Mesendoderm (in vitro differentiated cells): ENCODE results near the gene PCSK2.

Experiments used
- DNase-seq: peaks from one replicate; pipeline ENCODE4 v3.0.0; 2013
- H2AK5ac ChIP-seq: 2 replicates; pipeline ENCODE4 v1.6.1; 2013; ENCODE audit warnings: low read length, inconsistent platforms
- H2BK120ac ChIP-seq: 2 replicates; pipeline ENCODE4 v1.6.1; 2013; ENCODE audit warnings: low read depth, mild to moderate bottlenecking, low read length, moderate library complexity, mixed read lengths
- H2BK15ac ChIP-seq: replicated peaks from 2 replicates; pipeline ENCODE4 v1.6.1; 2013; ENCODE audit warnings: low read depth, mild to moderate bottlenecking, moderate library complexity
- H2BK5ac ChIP-seq: 2 replicates; pipeline ENCODE4 v1.6.1; 2013; ENCODE audit warnings: low read length, inconsistent platforms
- H3K18ac ChIP-seq: 2 replicates; pipeline ENCODE4 v1.6.1; 2013; ENCODE audit warnings: mild to moderate bottlenecking, low read length, mixed read lengths
- H3K23ac ChIP-seq: one replicate; pipeline ENCODE4 v1.6.1; 2013; ENCODE audit warnings: low read length
- H3K27ac ChIP-seq: 2 replicates; pipeline ENCODE4 v1.5.1; 2013; ENCODE audit warnings: low read depth, mild to moderate bottlenecking, inconsistent platforms, low read length, moderate library complexity
- H3K27me3 ChIP-seq: 2 replicates; pipeline ENCODE4 v1.6.1; 2013; ENCODE audit warnings: low read length, control low read depth, mild to moderate bottlenecking, inconsistent platforms; ENCODE audit not compliant: insufficient read depth, poor library complexity
- H3K36me3 ChIP-seq: 2 replicates; pipeline ENCODE4 v1.6.1; 2013; ENCODE audit warnings: low read length, inconsistent platforms; ENCODE audit not compliant: control insufficient read depth, insufficient read depth
- H3K4ac ChIP-seq: one replicate; pipeline ENCODE4 v1.6.1; 2013; ENCODE audit warnings: low read depth, mild to moderate bottlenecking, low read length, moderate library complexity
- H3K4me1 ChIP-seq: 2 replicates; pipeline ENCODE4 v1.6.1; 2013; ENCODE audit warnings: low read depth, low read length, inconsistent platforms; ENCODE audit not compliant: control insufficient read depth
- H3K4me2 ChIP-seq: 2 replicates; pipeline ENCODE4 v1.6.1; 2013; ENCODE audit warnings: low read length
- H3K4me3 ChIP-seq: 2 replicates; pipeline ENCODE4 v1.5.1; 2013; ENCODE audit warnings: mild to moderate bottlenecking, low read length
- H3K56ac ChIP-seq: one replicate; pipeline ENCODE4 v1.6.1; 2013; ENCODE audit warnings: low read length
- H3K79me1 ChIP-seq: 2 replicates; pipeline ENCODE4 v1.6.1; 2013; ENCODE audit warnings: low read length, inconsistent platforms
- H3K79me2 ChIP-seq: 2 replicates; pipeline ENCODE4 v1.6.1; 2013; ENCODE audit warnings: mild to moderate bottlenecking, low read length; ENCODE audit not compliant: control insufficient read depth, insufficient read depth
- H3K9ac ChIP-seq: 2 replicates; pipeline ENCODE4 v1.6.1; 2013; ENCODE audit warnings: low read length, inconsistent platforms
- H4K5ac ChIP-seq: one replicate; pipeline ENCODE4 v1.6.1; 2013; ENCODE audit warnings: low read length
- H4K8ac ChIP-seq: one replicate; pipeline ENCODE4 v1.6.1; 2013; ENCODE audit warnings: low read depth, mild to moderate bottlenecking, control low read depth, low read length, moderate library complexity
- whole genome bisulfite sequencing: extraction: QIAGEN DNeasy Blood & Tissue Kit; methylation state at CpG from one replicate; pipeline ENCODE4 v1.1.7; 2013; ENCODE audit warnings: low lambda C conversion rate, missing lambda C conversion rate; ENCODE audit not compliant: insufficient coverage; ENCODE audit errors: extremely low coverage; 5-methylcytosine and 5-hydroxymethylcytosine counted together

The PCSK2 gene

GRCh38 chr20:17452441-17452840 is 225.6 kb downstream of the PCSK2 start:
- Histone ChIP-seq H3K23ac (no peak overlapping the region), H3K56ac (no peak overlapping the region), H3K27ac (no peak overlapping the region), H3K79me1 (no peaks in the 10 kb centered on the region), H2BK120ac (no peak overlapping the region), H3K4me1 (no peaks in the 10 kb centered on the region), H3K36me3 (no peaks in the 10 kb centered on the region), H3K18ac (no peak overlapping the region), H2BK5ac (no peak overlapping the region), H2BK15ac (no peak overlapping the region), H4K8ac (no peak overlapping the region), H2AK5ac (no peak overlapping the region), H3K4me2 (no peak overlapping the region), H3K79me2 (no peaks in the 10 kb centered on the region), H3K4me3 (no peak overlapping the region), H3K4ac (no peak overlapping the region), H3K9ac (no peak overlapping the region), H4K5ac (no peak overlapping the region), H3K27me3 (no peaks in the 10 kb centered on the region)
- WGBS, result no CpG with 5 or more reads among the region's 3 CpGs
- no peak for DNase-seq

- Histone ChIP-seq H2BK5ac (no peak overlapping the region), H3K18ac (no peak overlapping the region), H3K36me3 (no peaks in the 10 kb centered on the region), H2BK120ac (no peak overlapping the region), H3K27ac (no peak overlapping the region), H3K4me3 (no peak overlapping the region), H4K8ac (no peak overlapping the region), H2BK15ac (no peak overlapping the region), H3K23ac (no peak overlapping the region), H3K27me3 (no peaks in the 10 kb centered on the region), H4K5ac (no peak overlapping the region), H3K9ac (no peak overlapping the region), H2AK5ac (no peak overlapping the region), H3K79me1 (no peaks in the 10 kb centered on the region), H3K79me2 (no peaks in the 10 kb centered on the region), H3K4me1 (no peaks in the 10 kb centered on the region), H3K4me2 (no peak overlapping the region), H3K56ac (no peak overlapping the region), H3K4ac (no peak overlapping the region)
- no CpG with 5 or more reads among the region's 22 CpGs for WGBS
- DNase-seq, result no peak
These were observed 226.8 kb downstream of the PCSK2 start for GRCh38 chr20:17453592-17453991.

- Histone ChIP-seq H3K36me3 (no peaks in the 10 kb centered on the region), H3K27ac (no peak overlapping the region), H4K8ac (no peak overlapping the region), H3K4me3 (no peak overlapping the region), H3K27me3 (no peaks in the 10 kb centered on the region), H4K5ac (no peak overlapping the region), H3K79me2 (no peaks in the 10 kb centered on the region), H3K4me1 (no peaks in the 10 kb centered on the region), H2AK5ac (no peak overlapping the region), H3K56ac (no peak overlapping the region), H2BK15ac (no peak overlapping the region), H2BK5ac (no peak overlapping the region), H3K4me2 (no peak overlapping the region), H3K23ac (no peak overlapping the region), H3K18ac (no peak overlapping the region), H2BK120ac (no peak overlapping the region), H3K4ac (no peak overlapping the region), H3K79me1 (no peaks in the 10 kb centered on the region), H3K9ac (no peak overlapping the region)
- DNase-seq, result no peak
- no CpG with 5 or more reads among the region's 8 CpGs for WGBS
These were observed 229.4 kb downstream of the PCSK2 start for GRCh38 chr20:17456279-17456678.

- H3K36me3 ChIP-seq, result no peaks in the 10 kb centered on the region
- no peak overlapping the region for H3K56ac ChIP-seq
- no CpG with 5 or more reads among the region's 1 CpG for WGBS
- no peaks in the 10 kb centered on the region for H3K27me3 ChIP-seq
- H3K4ac ChIP-seq, result no peak overlapping the region
- H3K79me2 ChIP-seq, result no peaks in the 10 kb centered on the region
- no peak overlapping the region for H2AK5ac ChIP-seq
- H4K8ac ChIP-seq, result no peak overlapping the region
- H3K4me3 ChIP-seq, result no peak overlapping the region
- no peak overlapping the region for H2BK15ac ChIP-seq
- no peaks in the 10 kb centered on the region for H3K79me1 ChIP-seq
- H3K9ac ChIP-seq, result no peak overlapping the region
- no peak overlapping the region for H2BK5ac ChIP-seq
- no peak overlapping the region for H2BK120ac ChIP-seq
- H3K27ac ChIP-seq, result no peak overlapping the region
- H3K18ac ChIP-seq, result no peak overlapping the region
- no peak for DNase-seq
- H3K4me1 ChIP-seq, result no peaks in the 10 kb centered on the region
- no peak overlapping the region for H3K4me2 ChIP-seq
- no peak overlapping the region for H4K5ac ChIP-seq
- no peak overlapping the region for H3K23ac ChIP-seq
These were observed 230.2 kb downstream of the PCSK2 start for GRCh38 chr20:17457079-17457478.

GRCh38 chr20:17457588-17458190 is 230.8 kb downstream of the PCSK2 start:
- DNase-seq, result no peak
- no peak overlapping the region for H3K56ac ChIP-seq
- H2BK120ac ChIP-seq, result no peak overlapping the region
- H3K18ac ChIP-seq, result no peak overlapping the region
- H2BK5ac ChIP-seq, result no peak overlapping the region
- H3K9ac ChIP-seq, result no peak overlapping the region
- no peaks in the 10 kb centered on the region for H3K27me3 ChIP-seq
- no peak overlapping the region for H2BK15ac ChIP-seq
- WGBS, result no CpG with 5 or more reads among the region's 6 CpGs
- H3K36me3 ChIP-seq, result no peaks in the 10 kb centered on the region
- H4K5ac ChIP-seq, result no peak overlapping the region
- no peaks in the 10 kb centered on the region for H3K4me1 ChIP-seq
- no peaks in the 10 kb centered on the region for H3K79me1 ChIP-seq
- no peak overlapping the region for H3K23ac ChIP-seq
- H4K8ac ChIP-seq, result no peak overlapping the region
- no peak overlapping the region for H3K4me2 ChIP-seq
- no peak overlapping the region for H2AK5ac ChIP-seq
- H3K27ac ChIP-seq, result no peak overlapping the region
- H3K4ac ChIP-seq, result no peak overlapping the region
- no peak overlapping the region for H3K4me3 ChIP-seq
- H3K79me2 ChIP-seq, result no peaks in the 10 kb centered on the region

- Histone ChIP-seq H3K4me1 (no peaks in the 10 kb centered on the region), H2BK15ac (no peak overlapping the region), H3K9ac (no peak overlapping the region), H3K18ac (no peak overlapping the region), H3K36me3 (no peaks in the 10 kb centered on the region), H3K27ac (no peak overlapping the region), H3K56ac (no peak overlapping the region), H3K4me3 (no peak overlapping the region), H3K79me1 (no peaks in the 10 kb centered on the region), H2AK5ac (no peak overlapping the region), H2BK5ac (no peak overlapping the region), H4K5ac (no peak overlapping the region), H3K79me2 (no peaks in the 10 kb centered on the region), H3K4me2 (no peak overlapping the region), H2BK120ac (no peak overlapping the region), H3K27me3 (no peaks in the 10 kb centered on the region), H3K23ac (no peak overlapping the region), H3K4ac (no peak overlapping the region), H4K8ac (no peak overlapping the region)
- no CpG with 5 or more reads among the region's 2 CpGs for WGBS
- no peak for DNase-seq
These were observed 233.3 kb downstream of the PCSK2 start for GRCh38 chr20:17460119-17460518.
